ENCODE data around the gene PRR15L. TPM values are rescaled to one million over a fixed set of nuclear protein-coding genes. Genes with fewer than 3 reads are reported as not detected.

Gene PRR15L
- total and polyA plus RNA-seq, 2 experiments from 2014 or later = 0.57 TPM; not detected in 1

DNA sequence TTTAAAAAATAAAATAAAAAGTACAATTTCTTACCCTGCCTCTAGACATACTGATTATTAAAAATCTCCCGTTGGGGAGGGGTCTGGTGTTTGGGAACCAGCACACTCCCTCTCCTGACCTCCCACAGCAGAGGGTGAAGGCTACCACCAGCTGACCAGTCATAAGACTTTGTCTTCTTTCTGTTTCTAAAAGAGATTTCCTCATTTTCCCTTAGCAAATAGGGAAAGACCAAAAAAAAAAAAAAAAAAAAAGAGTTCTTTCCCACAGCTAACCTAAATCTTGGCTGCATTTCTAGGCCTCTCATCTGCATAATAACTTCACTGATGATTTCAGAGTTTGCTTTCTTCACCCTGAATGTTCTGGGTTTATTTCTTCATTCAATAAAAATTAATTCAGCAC is 43.5 kb upstream of the PRR15L start:
- no peaks in the 10 kb centered on the region for H3K9me2 ChIP-seq (ENCODE audit: insufficient read depth)
- no peak overlapping the region for H2AFZ ChIP-seq
- no peaks in the 10 kb centered on the region for H4K20me1 ChIP-seq (replicated peaks; ENCODE audit: insufficient read depth)
- H3K27ac ChIP-seq (ENCODE audit: low read depth) = no peak overlapping the region
- H3K4me1 ChIP-seq (ENCODE audit: insufficient read depth) = peaks cover 44% of the 10 kb centered on the region
- no peak overlapping the region for H3K4me3 ChIP-seq
- H3F3A ChIP-seq (replicated peaks; ENCODE audit: low read depth) = peaks cover 14% of the 10 kb centered on the region
- TF ChIP-seq EZH2 (IDR thresholded peaks at IDR 0.05; ENCODE audit: low read depth, unreplicated experiment) (no peak), ZNF114 (CRISPR knock-in tag; IDR thresholded peaks at IDR 0.05) (no peak), NANOG (IDR thresholded peaks at IDR 0.05; ENCODE audit: borderline replicate concordance) (no peak), POLR2AphosphoS5 (IDR thresholded peaks at IDR 0.05; ENCODE audit: low read depth) (no peak), STAT1 (IDR thresholded peaks at IDR 0.05; ENCODE audit: unreplicated experiment) (no peak), JUNB (IDR thresholded peaks at IDR 0.05; ENCODE audit: unreplicated experiment) (no peak), EZH2phosphoT487 (IDR thresholded peaks at IDR 0.05; ENCODE audit: unreplicated experiment) (no peak), CREB1 (CRISPR knock-in tag; IDR thresholded peaks at IDR 0.05; ENCODE audit: low read depth) (no peak), ZNF331 (CRISPR knock-in tag; IDR thresholded peaks at IDR 0.05; ENCODE audit: low read depth) (no peak)
- TF ChIP-seq, protein P1, sequence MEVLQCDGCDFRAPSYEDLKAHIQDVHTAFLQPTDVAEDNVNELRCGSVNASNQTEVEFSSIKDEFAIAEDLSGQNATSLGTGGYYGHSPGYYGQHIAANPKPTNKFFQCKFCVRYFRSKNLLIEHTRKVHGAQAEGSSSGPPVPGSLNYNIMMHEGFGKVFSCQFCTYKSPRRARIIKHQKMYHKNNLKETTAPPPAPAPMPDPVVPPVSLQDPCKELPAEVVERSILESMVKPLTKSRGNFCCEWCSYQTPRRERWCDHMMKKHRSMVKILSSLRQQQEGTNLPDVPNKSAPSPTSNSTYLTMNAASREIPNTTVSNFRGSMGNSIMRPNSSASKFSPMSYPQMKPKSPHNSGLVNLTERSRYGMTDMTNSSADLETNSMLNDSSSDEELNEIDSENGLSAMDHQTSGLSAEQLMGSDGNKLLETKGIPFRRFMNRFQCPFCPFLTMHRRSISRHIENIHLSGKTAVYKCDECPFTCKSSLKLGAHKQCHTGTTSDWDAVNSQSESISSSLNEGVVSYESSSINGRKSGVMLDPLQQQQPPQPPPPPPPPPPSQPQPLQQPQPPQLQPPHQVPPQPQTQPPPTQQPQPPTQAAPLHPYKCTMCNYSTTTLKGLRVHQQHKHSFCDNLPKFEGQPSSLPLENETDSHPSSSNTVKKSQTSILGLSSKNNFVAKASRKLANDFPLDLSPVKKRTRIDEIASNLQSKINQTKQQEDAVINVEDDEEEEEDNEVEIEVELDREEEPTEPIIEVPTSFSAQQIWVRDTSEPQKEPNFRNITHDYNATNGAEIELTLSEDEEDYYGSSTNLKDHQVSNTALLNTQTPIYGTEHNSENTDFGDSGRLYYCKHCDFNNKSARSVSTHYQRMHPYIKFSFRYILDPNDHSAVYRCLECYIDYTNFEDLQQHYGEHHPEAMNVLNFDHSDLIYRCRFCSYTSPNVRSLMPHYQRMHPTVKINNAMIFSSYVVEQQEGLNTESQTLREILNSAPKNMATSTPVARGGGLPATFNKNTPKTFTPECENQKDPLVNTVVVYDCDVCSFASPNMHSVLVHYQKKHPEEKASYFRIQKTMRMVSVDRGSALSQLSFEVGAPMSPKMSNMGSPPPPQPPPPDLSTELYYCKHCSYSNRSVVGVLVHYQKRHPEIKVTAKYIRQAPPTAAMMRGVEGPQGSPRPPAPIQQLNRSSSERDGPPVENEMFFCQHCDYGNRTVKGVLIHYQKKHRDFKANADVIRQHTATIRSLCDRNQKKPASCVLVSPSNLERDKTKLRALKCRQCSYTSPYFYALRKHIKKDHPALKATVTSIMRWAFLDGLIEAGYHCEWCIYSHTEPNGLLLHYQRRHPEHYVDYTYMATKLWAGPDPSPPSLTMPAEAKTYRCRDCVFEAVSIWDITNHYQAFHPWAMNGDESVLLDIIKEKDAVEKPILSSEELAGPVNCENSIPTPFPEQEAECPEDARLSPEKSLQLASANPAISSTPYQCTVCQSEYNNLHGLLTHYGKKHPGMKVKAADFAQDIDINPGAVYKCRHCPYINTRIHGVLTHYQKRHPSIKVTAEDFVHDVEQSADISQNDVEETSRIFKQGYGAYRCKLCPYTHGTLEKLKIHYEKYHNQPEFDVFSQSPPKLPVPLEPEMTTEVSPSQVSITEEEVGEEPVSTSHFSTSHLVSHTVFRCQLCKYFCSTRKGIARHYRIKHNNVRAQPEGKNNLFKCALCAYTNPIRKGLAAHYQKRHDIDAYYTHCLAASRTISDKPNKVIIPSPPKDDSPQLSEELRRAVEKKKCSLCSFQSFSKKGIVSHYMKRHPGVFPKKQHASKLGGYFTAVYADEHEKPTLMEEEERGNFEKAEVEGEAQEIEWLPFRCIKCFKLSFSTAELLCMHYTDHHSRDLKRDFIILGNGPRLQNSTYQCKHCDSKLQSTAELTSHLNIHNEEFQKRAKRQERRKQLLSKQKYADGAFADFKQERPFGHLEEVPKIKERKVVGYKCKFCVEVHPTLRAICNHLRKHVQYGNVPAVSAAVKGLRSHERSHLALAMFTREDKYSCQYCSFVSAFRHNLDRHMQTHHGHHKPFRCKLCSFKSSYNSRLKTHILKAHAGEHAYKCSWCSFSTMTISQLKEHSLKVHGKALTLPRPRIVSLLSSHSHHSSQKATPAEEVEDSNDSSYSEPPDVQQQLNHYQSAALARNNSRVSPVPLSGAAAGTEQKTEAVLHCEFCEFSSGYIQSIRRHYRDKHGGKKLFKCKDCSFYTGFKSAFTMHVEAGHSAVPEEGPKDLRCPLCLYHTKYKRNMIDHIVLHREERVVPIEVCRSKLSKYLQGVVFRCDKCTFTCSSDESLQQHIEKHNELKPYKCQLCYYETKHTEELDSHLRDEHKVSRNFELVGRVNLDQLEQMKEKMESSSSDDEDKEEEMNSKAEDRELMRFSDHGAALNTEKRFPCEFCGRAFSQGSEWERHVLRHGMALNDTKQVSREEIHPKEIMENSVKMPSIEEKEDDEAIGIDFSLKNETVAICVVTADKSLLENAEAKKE (CRISPR knock-in tag; IDR thresholded peaks at IDR 0.05) = no peak
- TF ChIP-seq, protein P2, sequence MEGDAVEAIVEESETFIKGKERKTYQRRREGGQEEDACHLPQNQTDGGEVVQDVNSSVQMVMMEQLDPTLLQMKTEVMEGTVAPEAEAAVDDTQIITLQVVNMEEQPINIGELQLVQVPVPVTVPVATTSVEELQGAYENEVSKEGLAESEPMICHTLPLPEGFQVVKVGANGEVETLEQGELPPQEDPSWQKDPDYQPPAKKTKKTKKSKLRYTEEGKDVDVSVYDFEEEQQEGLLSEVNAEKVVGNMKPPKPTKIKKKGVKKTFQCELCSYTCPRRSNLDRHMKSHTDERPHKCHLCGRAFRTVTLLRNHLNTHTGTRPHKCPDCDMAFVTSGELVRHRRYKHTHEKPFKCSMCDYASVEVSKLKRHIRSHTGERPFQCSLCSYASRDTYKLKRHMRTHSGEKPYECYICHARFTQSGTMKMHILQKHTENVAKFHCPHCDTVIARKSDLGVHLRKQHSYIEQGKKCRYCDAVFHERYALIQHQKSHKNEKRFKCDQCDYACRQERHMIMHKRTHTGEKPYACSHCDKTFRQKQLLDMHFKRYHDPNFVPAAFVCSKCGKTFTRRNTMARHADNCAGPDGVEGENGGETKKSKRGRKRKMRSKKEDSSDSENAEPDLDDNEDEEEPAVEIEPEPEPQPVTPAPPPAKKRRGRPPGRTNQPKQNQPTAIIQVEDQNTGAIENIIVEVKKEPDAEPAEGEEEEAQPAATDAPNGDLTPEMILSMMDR (conservative IDR thresholded peaks at IDR 0.05; ENCODE audit: low read depth in 2 of 2) = no peak
- TF ChIP-seq, protein P3, sequence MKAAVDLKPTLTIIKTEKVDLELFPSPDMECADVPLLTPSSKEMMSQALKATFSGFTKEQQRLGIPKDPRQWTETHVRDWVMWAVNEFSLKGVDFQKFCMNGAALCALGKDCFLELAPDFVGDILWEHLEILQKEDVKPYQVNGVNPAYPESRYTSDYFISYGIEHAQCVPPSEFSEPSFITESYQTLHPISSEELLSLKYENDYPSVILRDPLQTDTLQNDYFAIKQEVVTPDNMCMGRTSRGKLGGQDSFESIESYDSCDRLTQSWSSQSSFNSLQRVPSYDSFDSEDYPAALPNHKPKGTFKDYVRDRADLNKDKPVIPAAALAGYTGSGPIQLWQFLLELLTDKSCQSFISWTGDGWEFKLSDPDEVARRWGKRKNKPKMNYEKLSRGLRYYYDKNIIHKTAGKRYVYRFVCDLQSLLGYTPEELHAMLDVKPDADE (IDR thresholded peaks at IDR 0.05) = no peak
- TF ChIP-seq, protein P4, sequence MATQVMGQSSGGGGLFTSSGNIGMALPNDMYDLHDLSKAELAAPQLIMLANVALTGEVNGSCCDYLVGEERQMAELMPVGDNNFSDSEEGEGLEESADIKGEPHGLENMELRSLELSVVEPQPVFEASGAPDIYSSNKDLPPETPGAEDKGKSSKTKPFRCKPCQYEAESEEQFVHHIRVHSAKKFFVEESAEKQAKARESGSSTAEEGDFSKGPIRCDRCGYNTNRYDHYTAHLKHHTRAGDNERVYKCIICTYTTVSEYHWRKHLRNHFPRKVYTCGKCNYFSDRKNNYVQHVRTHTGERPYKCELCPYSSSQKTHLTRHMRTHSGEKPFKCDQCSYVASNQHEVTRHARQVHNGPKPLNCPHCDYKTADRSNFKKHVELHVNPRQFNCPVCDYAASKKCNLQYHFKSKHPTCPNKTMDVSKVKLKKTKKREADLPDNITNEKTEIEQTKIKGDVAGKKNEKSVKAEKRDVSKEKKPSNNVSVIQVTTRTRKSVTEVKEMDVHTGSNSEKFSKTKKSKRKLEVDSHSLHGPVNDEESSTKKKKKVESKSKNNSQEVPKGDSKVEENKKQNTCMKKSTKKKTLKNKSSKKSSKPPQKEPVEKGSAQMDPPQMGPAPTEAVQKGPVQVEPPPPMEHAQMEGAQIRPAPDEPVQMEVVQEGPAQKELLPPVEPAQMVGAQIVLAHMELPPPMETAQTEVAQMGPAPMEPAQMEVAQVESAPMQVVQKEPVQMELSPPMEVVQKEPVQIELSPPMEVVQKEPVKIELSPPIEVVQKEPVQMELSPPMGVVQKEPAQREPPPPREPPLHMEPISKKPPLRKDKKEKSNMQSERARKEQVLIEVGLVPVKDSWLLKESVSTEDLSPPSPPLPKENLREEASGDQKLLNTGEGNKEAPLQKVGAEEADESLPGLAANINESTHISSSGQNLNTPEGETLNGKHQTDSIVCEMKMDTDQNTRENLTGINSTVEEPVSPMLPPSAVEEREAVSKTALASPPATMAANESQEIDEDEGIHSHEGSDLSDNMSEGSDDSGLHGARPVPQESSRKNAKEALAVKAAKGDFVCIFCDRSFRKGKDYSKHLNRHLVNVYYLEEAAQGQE (IDR thresholded peaks at IDR 0.05; ENCODE audit: unreplicated experiment) = no peak
- Mint-ChIP-seq H3K27ac (no peak overlapping the region), H3K36me3 (ENCODE audit: low read depth) (no peaks in the 10 kb centered on the region), H3K27me3 (ENCODE audit: insufficient read depth, low read depth, poor library complexity) (peaks cover 21% of the 10 kb centered on the region), H3K9me3 (no peaks in the 10 kb centered on the region; the same call in 2 of the 3 replicates), H3K4me1 (peaks cover 56% of the 10 kb centered on the region), H3K4me3 (no peak overlapping the region)
- no peaks in the 10 kb centered on the region for H3K79me2 ChIP-seq (replicated peaks; ENCODE audit: insufficient read depth)
- no peaks in the 10 kb centered on the region for H3K27me3 ChIP-seq (ENCODE audit: insufficient read depth)
- no peaks in the 10 kb centered on the region for H3K36me3 ChIP-seq (ENCODE audit: insufficient read depth)
- DNase-seq (ENCODE audit: low spot score) (no peak), ATAC-seq (no peak)
- H3K4me2 ChIP-seq = no peak overlapping the region
